HepG2 (cell line): Measurements from ENCODE around the gene HLA-B. TPM values are rescaled to one million over a fixed set of nuclear protein-coding genes. Genes with fewer than 3 reads are reported as not detected.

Experiments used
- CBFB ChIP-seq: sonication (generic); formaldehyde crosslinking; IDR thresholded peaks from 2 replicates; pipeline ENCODE4 v1.4.0; 2020; ENCODE audit warnings: missing genetic modification reagents
- FOXA1 ChIP-seq, 2 experiments: fragments of 450-650 bp in 1 of 2; sonication (generic) in 1 of 2; formaldehyde crosslinking in 1 of 2; IDR thresholded peaks; 2 replicates each; pipeline versions ENCODE4 v1.4.0 to v1.6.1; 2016 to 2020; ENCODE audit warnings: missing genetic modification reagents in 1 of 2
- GZF1 ChIP-seq: sonication (generic); formaldehyde crosslinking; IDR thresholded peaks from 2 replicates; pipeline ENCODE4 v1.5.1; 2020; ENCODE audit warnings: mild to moderate bottlenecking, missing genetic modification reagents
- HNRNPL ChIP-seq: fragments of 200-400 bp; formaldehyde crosslinking; IDR thresholded peaks from 2 replicates; pipeline ENCODE4 v1.6.1; 2017; ENCODE audit warnings: mild to moderate bottlenecking, low read depth, low read length
- IKZF5 ChIP-seq: IDR thresholded peaks from 2 replicates; pipeline ENCODE4 v1.6.1; 2018; ENCODE audit warnings: missing genetic modification reagents, mild to moderate bottlenecking, missing compliant biosample characterization
- KDM5B ChIP-seq: sonication (generic); formaldehyde crosslinking; IDR thresholded peaks from 2 replicates; pipeline ENCODE4 v1.4.0; 2020; ENCODE audit warnings: missing genetic modification reagents, mild to moderate bottlenecking, borderline replicate concordance
- MZF1 ChIP-seq: sonication (generic); formaldehyde crosslinking; IDR thresholded peaks from 2 replicates; pipeline ENCODE4 v1.8.1; 2023; ENCODE audit warnings: mild to moderate bottlenecking, missing genetic modification reagents, borderline replicate concordance
- PITX1 ChIP-seq: sonication (generic); formaldehyde crosslinking; IDR thresholded peaks from 2 replicates; pipeline ENCODE4 v1.5.1; 2020; ENCODE audit warnings: mild to moderate bottlenecking, missing genetic modification reagents
- RBAK ChIP-seq: sonication (generic); formaldehyde crosslinking; IDR thresholded peaks from 2 replicates; pipeline ENCODE4 v1.5.1; 2020; ENCODE audit warnings: mild to moderate bottlenecking, missing genetic modification reagents
- RNF2 ChIP-seq: fragments of 450-650 bp; conservative IDR thresholded peaks from 2 replicates; pipeline ENCODE4 v1.6.1; 2016; ENCODE audit warnings: low read depth
- SAFB2 ChIP-seq: sonication (generic); formaldehyde crosslinking; IDR thresholded peaks from 2 replicates; pipeline ENCODE4 v1.5.1; 2020; ENCODE audit warnings: missing genetic modification reagents, low read depth, mild to moderate bottlenecking, borderline replicate concordance
- STAT5B ChIP-seq: sonication (generic); formaldehyde crosslinking; IDR thresholded peaks from 2 replicates; pipeline ENCODE4 v1.4.0; 2020; ENCODE audit warnings: missing genetic modification reagents
- TBX3 ChIP-seq: fragments of 450-650 bp; IDR thresholded peaks from 2 replicates; pipeline ENCODE4 v1.6.1; 2017; ENCODE audit warnings: antibody characterized with exemption, mild to moderate bottlenecking, inconsistent platforms, borderline replicate concordance
- ZNF101 ChIP-seq: sonication (generic); formaldehyde crosslinking; IDR thresholded peaks from 2 replicates; pipeline ENCODE4 v1.4.0; 2020; ENCODE audit warnings: mild to moderate bottlenecking, low read depth, missing genetic modification reagents, borderline replicate concordance
- ZNF326 ChIP-seq: sonication (generic); formaldehyde crosslinking; IDR thresholded peaks from 2 replicates; pipeline ENCODE4 v1.4.0; 2020; ENCODE audit warnings: missing genetic modification reagents, borderline replicate concordance
- ZNF468 ChIP-seq: sonication (generic); formaldehyde crosslinking; IDR thresholded peaks from 2 replicates; pipeline ENCODE4 v1.8.0; 2022; ENCODE audit warnings: mild to moderate bottlenecking, moderate library complexity, missing genetic modification reagents
- ZNF569 ChIP-seq: sonication (generic); formaldehyde crosslinking; IDR thresholded peaks from 2 replicates; pipeline ENCODE4 v1.5.0; 2020; ENCODE audit warnings: mild to moderate bottlenecking, missing genetic modification reagents, moderate library complexity, borderline replicate concordance
- ZNF775 ChIP-seq: sonication (generic); formaldehyde crosslinking; IDR thresholded peaks from 2 replicates; pipeline ENCODE4 v1.4.0; 2020; ENCODE audit warnings: missing genetic modification reagents, mild to moderate bottlenecking, moderate library complexity, borderline replicate concordance
- polyA plus RNA-seq, 8 experiments: library from polyadenylated mRNA; depleted of rRNA in 3 of 8; stranded (reverse) in 7 of 8; unstranded in 1 of 8; fragments of >200 nt; fragmentation: Illumina TruSeq in 4 of 8; extraction: Trizol in 4 of 8; gene quantifications; 2 replicates each; pipeline versions ENCODE4 v1.2.1 to v1.2.3, GENCODE V29; 2011 to 2016; ENCODE audit warnings: low read depth in 4 of 8, missing spikeins in 1 of 8, mixed read lengths in 1 of 8; ENCODE audit not compliant: insufficient read depth in 1 of 8
- total RNA-seq, 5 experiments: library from RNA; depleted of rRNA; stranded (reverse); fragments of >200 nt; fragmentation: Illumina TruSeq; extraction: Trizol; gene quantifications; 2 replicates each; pipeline ENCODE4 v1.2.3, GENCODE V29; 2016; ENCODE audit warnings: low read depth in 1 of 5
- TF ChIP-seq, protein P1 (sequence below), 2 experiments: sonication (generic) in 1 of 2; formaldehyde crosslinking in 1 of 2; IDR thresholded peaks; 2 replicates each; pipeline versions ENCODE4 v1.4.0 to v1.6.1; 2016 to 2020; ENCODE audit warnings: borderline replicate concordance in 1 of 2, low read depth in 1 of 2, mild to moderate bottlenecking in 1 of 2, missing genetic modification reagents in 1 of 2
- TF ChIP-seq, protein P2 (sequence below): sonication (generic); formaldehyde crosslinking; IDR thresholded peaks from 2 replicates; pipeline ENCODE4 v1.4.0; 2020; ENCODE audit warnings: missing genetic modification reagents, low read depth, mild to moderate bottlenecking, borderline replicate concordance
- TF ChIP-seq, protein P3 (sequence below): sonication (generic); formaldehyde crosslinking; IDR thresholded peaks from 2 replicates; pipeline ENCODE4 v1.5.0; 2020; ENCODE audit warnings: missing genetic modification reagents

HLA-B gene
- total and polyA plus RNA-seq, 2 of the 13 experiments (the other 11 are each of a cell fraction or from before 2014, with no cell fraction given), result 35.3 to 88.9 TPM

DNA sequence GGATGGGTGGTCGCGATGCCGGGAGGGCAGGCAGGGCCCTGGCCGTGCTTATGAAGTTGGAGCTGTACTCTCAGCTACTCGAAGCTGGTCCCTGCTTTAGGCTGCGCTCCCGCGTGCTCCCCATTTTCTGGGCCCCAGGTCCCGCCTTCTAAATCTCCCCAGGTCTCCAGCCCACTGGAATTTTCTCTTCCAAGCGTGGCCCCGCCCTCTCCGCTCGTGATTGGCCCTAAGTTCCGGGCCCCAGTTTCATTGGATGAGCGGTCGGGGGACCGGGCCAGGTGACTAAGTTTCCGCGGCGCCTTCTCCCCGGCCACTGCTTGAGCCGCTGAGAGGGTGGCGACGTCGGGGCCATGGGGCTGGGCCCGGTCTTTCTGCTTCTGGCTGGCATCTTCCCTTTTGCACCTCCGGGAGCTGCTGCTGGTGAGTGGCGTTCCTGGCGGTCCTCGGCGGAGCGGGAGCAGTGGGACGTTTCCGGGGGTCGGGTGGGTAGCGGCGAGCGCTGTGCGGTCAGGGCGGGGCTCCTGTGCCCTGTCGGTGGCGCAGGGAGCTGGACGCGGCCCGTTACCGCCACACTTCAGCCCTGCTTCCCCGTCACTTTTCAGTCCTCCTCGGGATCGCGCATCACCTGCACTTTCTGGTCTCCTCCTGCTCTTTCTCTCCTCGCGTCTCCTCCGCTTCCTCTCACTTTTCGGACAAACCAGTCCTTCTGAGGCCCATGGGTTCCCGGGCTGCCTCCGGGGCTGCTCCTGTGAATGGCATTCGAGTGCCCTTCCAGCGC lies 46.5 kb upstream of the HLA-B start, which contains the start of gene MICA (continued):
- TF ChIP-seq, protein P1, sequence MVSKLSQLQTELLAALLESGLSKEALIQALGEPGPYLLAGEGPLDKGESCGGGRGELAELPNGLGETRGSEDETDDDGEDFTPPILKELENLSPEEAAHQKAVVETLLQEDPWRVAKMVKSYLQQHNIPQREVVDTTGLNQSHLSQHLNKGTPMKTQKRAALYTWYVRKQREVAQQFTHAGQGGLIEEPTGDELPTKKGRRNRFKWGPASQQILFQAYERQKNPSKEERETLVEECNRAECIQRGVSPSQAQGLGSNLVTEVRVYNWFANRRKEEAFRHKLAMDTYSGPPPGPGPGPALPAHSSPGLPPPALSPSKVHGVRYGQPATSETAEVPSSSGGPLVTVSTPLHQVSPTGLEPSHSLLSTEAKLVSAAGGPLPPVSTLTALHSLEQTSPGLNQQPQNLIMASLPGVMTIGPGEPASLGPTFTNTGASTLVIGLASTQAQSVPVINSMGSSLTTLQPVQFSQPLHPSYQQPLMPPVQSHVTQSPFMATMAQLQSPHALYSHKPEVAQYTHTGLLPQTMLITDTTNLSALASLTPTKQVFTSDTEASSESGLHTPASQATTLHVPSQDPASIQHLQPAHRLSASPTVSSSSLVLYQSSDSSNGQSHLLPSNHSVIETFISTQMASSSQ (IDR thresholded peaks at IDR 0.05; ENCODE audit: low read depth), result no peak
- TF ChIP-seq, protein P1 (CRISPR knock-in tag; IDR thresholded peaks at IDR 0.05; ENCODE audit: borderline replicate concordance), result no peak; the same call in 1 of the 2 replicates
- TF ChIP-seq RBAK (no peak), KDM5B (CRISPR knock-in tag) (peak; percentile 83), RNF2 (peak; percentile 72), HNRNPL (peak; percentile 43; the same call in 1 of the 2 replicates), GZF1 (CRISPR knock-in tag) (0 out of 2 replicates have a peak, but pooled peaks have one; percentile 55), CBFB (CRISPR knock-in tag) (peak; percentile 9; the same call in 1 of the 2 replicates), FOXA1 (IDR thresholded peaks at IDR 0.05) (no peak), FOXA1 (CRISPR knock-in tag; IDR thresholded peaks at IDR 0.05) (0 out of 2 replicates have a peak, but pooled peaks have one; percentile 18), PITX1 (CRISPR knock-in tag) (peak; percentile 77), ZNF326 (no peak), ZNF101 (CRISPR knock-in tag) (no peak), STAT5B (no peak; the same call in 1 of the 2 replicates), TBX3 (0 out of 2 replicates have a peak, but pooled peaks have one; percentile 17), SAFB2 (CRISPR knock-in tag) (peak; percentile 57; the same call in 1 of the 2 replicates), ZNF569 (CRISPR knock-in tag) (no peak; the same call in 1 of the 2 replicates), MZF1 (peak; percentile 18; the same call in 1 of the 2 replicates), IKZF5 (peak; percentile 88), ZNF468 (CRISPR knock-in tag) (peak; percentile 50; the same call in 1 of the 2 replicates), ZNF775 (CRISPR knock-in tag) (no peak)
- TF ChIP-seq, protein P2, sequence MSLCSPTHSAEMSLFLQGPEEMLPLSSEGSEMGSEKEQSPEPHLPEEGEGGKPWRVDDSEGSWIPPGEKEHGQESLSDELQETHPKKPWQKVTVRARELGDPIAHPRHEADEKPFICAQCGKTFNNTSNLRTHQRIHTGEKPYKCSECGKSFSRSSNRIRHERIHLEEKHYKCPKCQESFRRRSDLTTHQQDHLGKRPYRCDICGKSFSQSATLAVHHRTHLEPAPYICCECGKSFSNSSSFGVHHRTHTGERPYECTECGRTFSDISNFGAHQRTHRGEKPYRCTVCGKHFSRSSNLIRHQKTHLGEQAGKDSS (CRISPR knock-in tag), result peak; percentile 38
- TF ChIP-seq, protein P3, sequence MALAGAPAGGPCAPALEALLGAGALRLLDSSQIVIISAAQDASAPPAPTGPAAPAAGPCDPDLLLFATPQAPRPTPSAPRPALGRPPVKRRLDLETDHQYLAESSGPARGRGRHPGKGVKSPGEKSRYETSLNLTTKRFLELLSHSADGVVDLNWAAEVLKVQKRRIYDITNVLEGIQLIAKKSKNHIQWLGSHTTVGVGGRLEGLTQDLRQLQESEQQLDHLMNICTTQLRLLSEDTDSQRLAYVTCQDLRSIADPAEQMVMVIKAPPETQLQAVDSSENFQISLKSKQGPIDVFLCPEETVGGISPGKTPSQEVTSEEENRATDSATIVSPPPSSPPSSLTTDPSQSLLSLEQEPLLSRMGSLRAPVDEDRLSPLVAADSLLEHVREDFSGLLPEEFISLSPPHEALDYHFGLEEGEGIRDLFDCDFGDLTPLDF (CRISPR knock-in tag), result peak; percentile 84
